ENCODE data around the gene TELO2.
"Not testable (repeated sequence)": the region's sequence is repeated elsewhere in the genome, so short reads cannot be mapped to it uniquely, and the experiment has no call there.

The TELO2 gene

DNA sequence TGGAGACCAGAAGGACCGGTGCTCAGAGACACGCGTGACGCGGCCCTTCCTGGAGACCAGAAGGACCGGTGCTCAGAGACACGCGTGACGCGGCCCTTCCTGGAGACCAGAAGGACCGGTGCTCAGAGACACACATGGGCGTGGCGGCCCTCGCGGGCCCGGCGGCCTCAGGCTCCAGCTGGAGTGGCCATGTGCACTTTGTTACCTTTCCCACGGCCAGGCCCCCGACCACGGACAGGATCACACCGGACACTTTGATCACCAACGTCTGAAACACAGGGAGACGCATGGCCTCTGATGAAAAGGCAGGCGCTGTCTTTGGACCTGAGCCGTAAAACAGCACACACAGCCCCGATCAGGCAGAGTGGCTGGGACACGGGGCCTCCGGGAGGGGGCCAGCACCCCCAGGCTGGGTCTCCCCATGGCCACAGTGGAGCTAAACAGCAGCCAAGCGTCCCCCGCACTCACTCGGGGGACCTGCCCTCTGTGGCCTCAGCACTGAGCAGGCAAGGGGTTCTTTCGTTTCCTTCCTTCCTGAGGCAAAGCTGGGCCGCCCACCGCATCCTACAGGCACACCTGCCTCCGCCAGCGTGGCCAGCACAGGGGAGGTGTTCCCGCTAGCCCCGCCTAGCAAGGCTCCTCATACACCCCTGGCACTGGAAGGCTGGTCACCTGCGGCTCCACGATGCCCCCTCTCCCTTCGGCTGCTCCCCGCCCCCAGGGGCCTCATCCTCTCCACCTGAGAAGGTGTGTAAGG, 35.5 kb upstream of the TELO2 start:
- DNase-seq = no peak

GRCh38 chr16:1458336-1458976, 34.7 kb upstream of the TELO2 start:
- DNase-seq = no peak

DNA sequence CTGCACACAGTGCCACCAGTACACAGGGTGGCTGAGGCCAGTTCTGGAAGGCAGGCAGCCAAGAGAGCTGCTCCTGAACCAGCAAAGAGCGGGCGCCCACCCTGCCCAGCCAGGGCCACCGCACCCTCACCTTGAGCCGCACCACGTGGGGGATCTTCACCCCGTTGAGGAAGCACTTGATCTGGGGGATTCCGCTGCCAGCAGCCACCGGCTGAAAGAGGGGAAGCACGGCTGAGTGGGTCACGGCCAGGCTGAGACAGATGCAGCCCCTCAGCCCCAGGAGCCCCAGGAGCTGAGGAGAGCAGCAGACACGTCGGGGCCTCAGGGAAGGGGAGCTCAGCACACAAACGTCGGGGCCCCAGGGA, 34.2 kb upstream of the TELO2 start:
- no peak for DNase-seq

GRCh38 chr16:1459967-1460366, 33.2 kb upstream of the TELO2 start:
- no peak for DNase-seq

DNA sequence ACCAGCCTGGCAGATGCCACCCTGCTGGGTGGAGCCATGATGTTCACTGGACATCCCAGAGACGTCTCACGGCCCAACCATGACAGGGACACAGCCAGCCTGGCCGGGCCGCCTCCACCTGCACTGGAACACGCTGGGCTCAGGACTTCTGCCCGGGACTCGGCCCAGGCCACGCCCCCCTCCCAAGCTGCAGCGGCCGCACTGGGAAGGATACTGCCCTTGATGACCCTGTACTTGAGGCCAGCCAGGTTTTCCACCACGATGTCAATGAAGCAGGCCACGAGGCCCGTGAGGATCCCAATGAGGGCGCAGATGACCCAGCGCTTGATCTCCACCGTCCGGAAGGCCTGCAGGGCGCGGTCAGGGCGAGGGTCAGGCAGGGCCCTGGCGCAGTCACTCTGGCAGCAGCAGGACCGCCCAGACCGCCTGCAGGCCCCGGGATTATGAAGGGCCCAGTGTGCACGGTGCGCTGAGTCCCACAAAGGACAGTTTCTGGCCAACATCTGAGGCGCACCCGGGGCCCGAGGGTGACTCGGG, 32.5 kb upstream of the TELO2 start:
- no peak for DNase-seq

DNA sequence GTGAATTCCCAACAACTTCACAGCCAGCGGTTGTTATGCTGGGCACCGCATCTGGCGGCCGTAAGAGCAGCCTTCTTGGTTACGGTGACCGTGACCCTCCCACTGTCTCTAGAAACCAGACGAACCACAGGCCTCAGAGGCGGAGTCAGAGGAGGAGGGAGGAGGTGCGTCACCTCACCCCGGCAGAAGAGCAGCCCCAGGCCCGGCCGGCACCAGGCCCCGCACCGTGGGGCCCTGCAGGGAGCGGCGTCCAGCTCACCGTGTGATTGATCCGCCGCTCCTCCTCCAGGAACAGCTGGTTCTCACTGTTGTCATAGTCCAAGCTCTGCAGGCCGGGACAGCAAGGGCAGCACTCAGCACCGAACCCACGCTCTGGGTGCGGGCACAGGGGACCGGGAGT, 32.0 kb upstream of the TELO2 start:
- no peak for DNase-seq

- no peak for DNase-seq
Measured at GRCh38 chr16:1464196-1464893, 28.8 kb upstream of the TELO2 start.

DNA sequence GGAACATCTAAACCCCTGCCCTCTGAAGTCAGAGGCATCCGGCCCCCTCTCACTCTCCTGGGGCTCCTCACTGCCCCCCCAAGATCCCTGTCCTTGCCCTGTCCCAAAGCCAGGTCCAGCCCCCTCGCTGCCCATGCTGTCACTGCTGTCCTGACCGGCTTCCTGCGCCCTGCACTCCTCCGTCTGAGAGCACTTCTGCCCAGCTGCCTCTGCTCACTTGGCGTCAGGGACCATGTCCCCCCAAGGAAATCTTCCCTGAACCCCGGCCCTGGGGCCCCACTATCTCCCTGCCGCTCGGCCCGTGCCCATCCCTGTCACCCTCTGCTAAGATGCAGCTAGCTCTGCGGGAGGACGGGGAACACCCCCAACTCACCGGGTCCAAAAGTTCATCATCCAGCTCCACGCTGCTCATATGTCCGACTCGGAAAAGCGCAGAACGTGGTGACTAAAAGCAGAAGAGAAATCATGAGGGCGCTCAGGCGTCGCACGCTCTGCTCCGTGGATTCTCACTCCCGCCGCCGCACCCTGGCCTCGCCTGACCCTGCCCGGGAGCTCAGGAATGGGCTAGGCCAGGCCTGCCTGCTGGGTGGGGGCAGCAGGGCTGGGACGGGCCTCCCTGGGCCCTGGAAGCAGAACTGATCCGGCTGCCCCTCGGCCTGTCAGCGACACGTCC, 28.1 kb upstream of the TELO2 start:
- no peak for DNase-seq

- no peak for DNase-seq
Measured at GRCh38 chr16:1465567-1465915, 27.6 kb upstream of the TELO2 start.

GRCh38 chr16:1466054-1466453, 27.1 kb upstream of the TELO2 start:
- DNase-seq = no peak

- DNase-seq = no peak
Measured at GRCh38 chr16:1466968-1467521, 26.1 kb upstream of the TELO2 start.

- no peak for DNase-seq
Measured at GRCh38 chr16:1468426-1468810, 24.7 kb upstream of the TELO2 start.

- DNase-seq = not testable (repeated sequence)
Measured at GRCh38 chr16:1469141-1469540, 24.0 kb upstream of the TELO2 start.

DNA sequence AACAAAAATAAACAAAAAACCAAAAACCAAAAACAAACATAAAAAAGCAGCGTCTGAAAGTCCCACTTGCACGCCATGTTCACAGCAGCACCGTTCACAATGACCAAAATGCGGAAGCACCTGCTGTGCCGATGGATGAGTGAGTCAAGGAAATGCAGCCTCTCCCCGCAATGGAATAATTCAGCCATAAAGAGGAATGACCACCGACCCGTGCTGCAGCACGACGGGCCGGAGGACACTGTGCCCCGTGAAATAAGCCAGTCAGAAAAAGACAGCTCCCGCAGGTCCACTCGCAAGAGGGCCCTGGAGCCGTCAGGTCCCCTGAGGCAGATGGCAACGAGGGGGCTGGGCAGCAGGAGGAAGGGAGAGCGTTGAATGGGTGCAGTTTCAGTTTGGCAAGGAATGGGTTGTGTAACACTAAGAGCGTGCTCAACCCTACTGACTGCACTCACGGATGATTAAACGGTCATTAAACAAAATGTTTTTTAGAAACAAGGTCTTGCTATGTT, 23.4 kb upstream of the TELO2 start:
- DNase-seq = no peak

GRCh38 chr16:1470481-1471251, 22.5 kb upstream of the TELO2 start:
- DNase-seq = no peak

GRCh38 chr16:1471569-1472194, 21.5 kb upstream of the TELO2 start:
- DNase-seq = no peak

GRCh38 chr16:1472974-1473373, 20.2 kb upstream of the TELO2 start:
- no peak for DNase-seq

GRCh38 chr16:1474082-1474795, 18.9 kb upstream of the TELO2 start:
- DNase-seq = peak; percentile 23

DNA sequence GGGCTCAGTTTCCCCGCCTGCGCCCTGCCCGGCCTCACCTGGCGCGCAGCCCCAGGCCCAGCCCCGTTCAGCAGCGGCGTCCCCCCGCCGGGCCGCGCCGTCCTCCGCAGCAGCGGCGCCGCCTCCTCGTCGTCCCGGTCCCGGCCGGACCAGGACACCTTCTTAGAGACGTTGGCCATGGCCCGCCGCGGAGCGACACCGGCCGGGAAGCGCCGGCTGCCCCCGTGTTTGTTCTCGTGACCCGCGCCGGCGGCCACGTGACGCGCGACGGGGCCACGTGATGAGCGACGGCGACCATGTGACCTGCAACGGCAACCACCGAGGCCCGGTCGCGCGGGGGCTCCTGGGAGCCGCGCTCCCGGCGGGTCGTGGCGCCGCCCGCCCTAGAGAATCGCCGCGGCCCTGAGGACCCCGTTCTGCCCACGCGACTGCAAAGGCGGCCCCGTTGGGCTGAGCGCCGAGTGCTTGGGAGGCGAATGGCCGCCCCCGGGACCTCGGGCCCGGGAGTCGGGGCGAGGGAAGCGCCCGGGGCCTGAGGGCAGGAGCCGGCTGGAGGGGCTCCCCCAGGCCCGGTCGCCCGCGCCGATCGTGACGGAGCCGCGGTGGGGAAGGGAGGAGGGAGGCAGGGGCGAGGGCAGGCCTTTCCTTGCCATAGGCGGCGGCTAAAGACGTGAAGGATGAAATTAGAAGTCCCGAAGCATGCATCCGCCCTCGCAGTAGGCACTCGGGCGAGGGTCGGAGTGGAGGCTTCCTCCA, 18.2 kb upstream of the TELO2 start, which contains the start of gene CLCN7:
CLCN7 (minus strand) TSS at position 233 of the 756 bp plus-strand sequence; CDS start at position 179, 54 bp downstream.
- peak; percentile 93 for DNase-seq

Data from right kidney (tissue), 1 donor.